Body of pancreas (tissue), 4 donors: Measurements from ENCODE around the gene ZDHHC24. TPM values are rescaled to one million over a fixed set of nuclear protein-coding genes. Genes with fewer than 3 reads are reported as not detected.

Experiments used
- ATAC-seq: fragments of 150-250 bp; one replicate; pipeline ENCODE4 v1.9.1; 2016
- DNase-seq, 4 donors: peaks; one replicate each; pipeline ENCODE4 v3.0.0-alpha.2; 2019
- H3K27ac ChIP-seq, 4 donors: fragments of 200-600 bp; sonication (generic); 1 replicate in 3 of 4; 2 replicates in 1 of 4; pipeline versions ENCODE4 v1.5.1 to v1.6.1; 2016 to 2019; ENCODE audit warnings: mild to moderate bottlenecking in 1 of 4, mixed read lengths in 1 of 4, moderate library complexity in 1 of 4
- H3K27me3 ChIP-seq, 2 donors: fragments of 200-600 bp; sonication (generic); one replicate each; pipeline ENCODE4 v1.6.0; 2016; ENCODE audit warnings: mild to moderate bottlenecking in 1 of 2
- H3K36me3 ChIP-seq, 2 donors: fragments of 200-600 bp; sonication (generic); replicated peaks in 1 of 2; 2 replicates each; pipeline ENCODE4 v1.5.1; 2016; ENCODE audit warnings: low read depth in 2 of 2; ENCODE audit not compliant: insufficient read depth in 1 of 2
- H3K4me1 ChIP-seq: fragments of 200-600 bp; sonication (generic); one replicate; pipeline ENCODE4 v1.6.0; 2016
- H3K4me3 ChIP-seq, 2 donors: fragments of 200-600 bp; sonication (generic); 1 replicate in 1 of 2; 2 replicates in 1 of 2; pipeline ENCODE4 v1.5.1; 2016 to 2019
- H3K9me3 ChIP-seq, 3 donors: fragments of 200-600 bp; sonication (generic); 1 replicate in 2 of 3; 2 replicates in 1 of 3; pipeline ENCODE4 v1.5.1; 2016
- CTCF ChIP-seq, 7 experiments: fragments of 450-650 bp in 4 of 7; fragments of 200-600 bp in 3 of 7; sonication (generic) in 3 of 7; IDR thresholded peaks; one replicate each; pipeline ENCODE4 v1.5.1; 2016 to 2019; ENCODE audit warnings: antibody characterized with exemption in 7 of 7
- POLR2A ChIP-seq, 3 donors: fragments of 450-650 bp; IDR thresholded peaks; one replicate each; pipeline ENCODE4 v1.6.1; 2016; ENCODE audit warnings: antibody characterized with exemption in 3 of 3, mild to moderate bottlenecking in 2 of 3
- WGBS, 2 donors: methylation state at CpG; one replicate each; pipeline ENCODE4 v1.1.5; 2017; 5-methylcytosine and 5-hydroxymethylcytosine counted together
- intact Hi-C: fragments of 100-400 bp; cut with DNase I; formaldehyde crosslinking; loops from one replicate; pipeline ENCODE4 v1.15.1; 2023
- total RNA-seq, 2 donors: library from RNA; depleted of rRNA; stranded (reverse); fragments of >200 nt; gene quantifications; one replicate each; pipeline ENCODE4 v1.1.0, GENCODE V29; 2016

Gene ZDHHC24
- total RNA-seq, 2 donors from 2014 or later, result 15.8 to 22.3 TPM

DNA sequence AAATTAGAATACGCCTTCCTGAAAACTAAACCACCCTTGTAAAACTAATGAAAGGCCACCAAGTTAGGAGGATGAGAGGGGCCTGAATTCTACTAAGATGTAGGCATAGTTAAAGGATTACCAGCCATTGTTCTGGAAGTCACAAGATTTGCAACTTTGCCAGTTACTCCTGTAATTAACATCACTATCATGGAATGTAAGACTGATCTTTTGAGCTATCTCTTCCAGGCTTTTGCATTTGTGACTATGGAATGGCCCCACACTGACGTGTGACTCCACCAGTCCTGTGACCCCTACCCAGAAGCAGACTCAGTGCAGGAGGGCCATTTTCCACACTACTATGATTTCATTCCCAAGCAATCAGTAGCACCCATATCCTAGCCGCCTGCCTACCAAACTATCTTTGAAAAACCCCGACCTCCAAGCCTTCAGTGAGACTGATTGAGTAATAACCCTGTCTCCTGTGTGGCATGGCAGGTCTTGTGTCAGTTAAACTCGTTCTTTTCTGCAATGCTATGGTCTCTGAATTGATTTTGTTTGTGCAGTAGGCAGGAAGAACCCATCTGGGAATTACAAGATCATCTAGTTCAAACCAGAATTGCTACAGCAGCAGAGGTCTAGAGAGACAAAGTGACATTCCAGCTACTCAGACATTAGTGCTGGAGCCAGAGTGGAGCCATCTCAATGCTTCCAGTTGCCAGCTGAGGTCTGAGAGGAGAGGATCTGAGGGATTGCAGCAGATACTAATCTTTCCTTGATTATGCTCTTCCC lies 24.4 kb upstream of the ZDHHC24 start:
- Histone ChIP-seq H3K4me3 (no peak overlapping the region), H3K4me1 (peaks cover 15% of the 10 kb centered on the region), H3K27ac (no peak overlapping the region), H3K36me3 (no peaks in the 10 kb centered on the region), H3K27me3 (no peaks in the 10 kb centered on the region), H3K9me3 (no peaks in the 10 kb centered on the region)
- intact Hi-C loops, result loop anchor here (5.0 kb wide), 1 partner anchor 112 kb away; no protein-coding TSS in a partner anchor
- ATAC-seq (no peak), DNase-seq (no peak)
- WGBS, 2 donors, result 47 to 52% methylated on average over 5 of the region's 5 CpGs
- no peak for TF ChIP-seq CTCF (IDR thresholded peaks at IDR 0.05)
- no peak for TF ChIP-seq POLR2A (IDR thresholded peaks at IDR 0.05)

DNA sequence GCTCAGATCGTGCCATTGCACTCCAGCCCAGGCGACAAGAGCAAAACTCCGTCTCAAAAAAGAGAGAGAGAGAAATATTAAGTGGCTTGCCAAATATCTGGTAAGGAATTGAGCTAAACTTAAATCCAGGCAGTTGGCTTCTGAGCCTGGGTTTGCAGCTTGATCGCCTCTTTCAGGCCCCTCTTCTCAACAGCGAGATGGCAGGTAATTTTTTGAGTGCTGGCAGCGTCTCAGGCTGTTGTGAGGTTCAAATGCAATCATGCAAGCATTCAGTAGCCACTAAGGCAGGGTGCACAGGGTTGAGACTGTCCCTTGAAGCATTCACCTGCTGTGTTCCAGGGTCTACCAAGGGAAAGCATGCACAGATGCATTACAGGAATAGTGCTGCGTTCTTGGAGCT lies 23.2 kb upstream of the ZDHHC24 start:
- no peak overlapping the region for H3K4me3 ChIP-seq
- DNase-seq (no peak), ATAC-seq (no peak)
- TF ChIP-seq CTCF (IDR thresholded peaks at IDR 0.05) (no peak), POLR2A (IDR thresholded peaks at IDR 0.05) (no peak)
- H3K36me3 ChIP-seq, result no peaks in the 10 kb centered on the region
- H3K27me3 ChIP-seq, result no peaks in the 10 kb centered on the region
- intact Hi-C loops, result no loop called here
- no peaks in the 10 kb centered on the region for H3K9me3 ChIP-seq
- H3K4me1 ChIP-seq, result peaks cover 15% of the 10 kb centered on the region
- no peak overlapping the region for H3K27ac ChIP-seq
- WGBS, 2 donors, result 80 to 88% methylated on average over 7 of the region's 7 CpGs

DNA sequence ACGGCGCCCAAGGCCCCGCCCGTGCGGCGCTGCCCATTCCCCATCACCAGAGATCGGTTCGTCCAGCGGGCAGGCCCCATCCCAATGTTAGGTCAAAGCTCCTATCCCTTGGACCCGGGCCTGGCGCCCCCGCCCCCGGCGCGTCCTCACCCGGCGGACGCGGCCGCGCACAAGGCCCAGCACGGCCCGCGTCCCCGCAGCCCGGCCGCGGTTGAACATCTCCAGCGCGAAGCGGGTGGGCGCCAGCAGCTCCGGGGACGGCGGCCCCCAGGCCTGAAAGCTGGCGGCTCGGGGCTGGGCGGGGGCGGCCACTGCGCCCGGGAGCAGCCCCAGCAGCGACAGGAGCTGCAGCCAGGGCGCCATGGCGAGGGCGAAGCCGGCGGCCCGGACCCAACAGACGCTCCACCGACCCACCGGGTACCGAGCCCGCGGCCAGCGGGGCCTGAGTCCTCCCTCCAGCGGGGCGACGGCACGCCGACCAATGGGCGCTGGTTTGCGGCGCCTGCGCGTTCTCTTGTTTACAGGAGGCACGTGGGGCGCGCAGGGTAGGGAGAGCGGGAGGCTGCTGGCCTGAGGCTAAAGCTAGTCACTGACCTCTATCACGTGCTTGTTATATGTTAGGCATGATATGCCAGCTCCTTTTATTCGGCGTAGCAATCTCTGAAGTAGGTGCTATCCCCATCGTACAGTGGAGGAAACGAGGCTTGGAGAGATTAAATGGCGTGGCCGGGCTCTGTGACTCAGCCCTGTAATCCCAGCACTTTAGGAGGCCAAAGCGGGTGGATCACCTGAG lies 22.5 kb upstream of the ZDHHC24 start, which contains the start of gene CTSF:
Gene CTSF, minus strand, starts transcription at position 483 of the 793 bp plus-strand sequence. Its CDS starts 120 bp downstream, at position 363.
- 5 to 19% methylated on average over 3 to 60 of the region's 77 CpGs for WGBS, 2 donors
- Histone ChIP-seq H3K4me3 (peak within 1 kb of the TSS in 1 of 2 donors; percentile 40), H3K27me3 (no peaks in the 10 kb centered on the region), H3K9me3 (no peaks in the 10 kb centered on the region), H3K27ac (no peak within 1 kb of the TSS), H3K4me1 (peaks cover 15% of the 10 kb centered on the region), H3K36me3 (no peaks in the 10 kb centered on the region)
- TF ChIP-seq POLR2A (IDR thresholded peaks at IDR 0.05) (peak in 2 of 3 donors; percentile 37 to 39), CTCF (IDR thresholded peaks at IDR 0.05) (no peak)
- DNase-seq (peak; percentile 86 to 92 (median 90)), ATAC-seq (peak; percentile 97)
- intact Hi-C loops, result no loop called here

GRCh38 chr11:66567787-66568123 lies 21.9 kb upstream of the ZDHHC24 start:
- H3K27ac ChIP-seq, result no peak overlapping the region
- TF ChIP-seq CTCF (IDR thresholded peaks at IDR 0.05) (no peak), POLR2A (IDR thresholded peaks at IDR 0.05) (no peak)
- H3K4me1 ChIP-seq, result peaks cover 15% of the 10 kb centered on the region
- H3K27me3 ChIP-seq, result no peaks in the 10 kb centered on the region
- no peak for ATAC-seq
- H3K4me3 ChIP-seq, result no peak overlapping the region
- no peaks in the 10 kb centered on the region for H3K9me3 ChIP-seq
- intact Hi-C loops, result no loop called here
- WGBS, 2 donors, result 52% methylated on average over 10 of the region's 15 CpGs; no CpG with 5 or more reads in 1 of the 2 donors
- no peak for DNase-seq
- H3K36me3 ChIP-seq, result no peaks in the 10 kb centered on the region
